ENCODE data around the gene SLC20A1. TPM values are rescaled to one million over a fixed set of nuclear protein-coding genes. Genes with fewer than 3 reads are reported as not detected.

SLC20A1 gene
- total RNA-seq, 4 donors from 2014 or later, result 9.4 to 173 (median 148) TPM

- 78 to 80% methylated on average over 4 to 5 of the region's 5 CpGs for WGBS, 2 donors (ENCODE audit: low coverage in 1 of 2)
- DNase-seq, result no peak
- Histone ChIP-seq H3K4me3 (no peak overlapping the region), H3K4me1 (peaks cover 0 to 6% (median 0%) of the 10 kb centered on the region in 4 donors), H3K9me3 (no peaks in the 10 kb centered on the region), H3K27ac (no peak overlapping the region), H3K36me3 (no peaks in the 10 kb centered on the region), H3K27me3 (no peaks in the 10 kb centered on the region)
- TF ChIP-seq EP300 (IDR thresholded peaks at IDR 0.05; ENCODE audit: low read depth), result no peak
- no peak for TF ChIP-seq CTCF (IDR thresholded peaks at IDR 0.05)
- TF ChIP-seq POLR2AphosphoS5 (IDR thresholded peaks at IDR 0.05), result no peak
- intact Hi-C loops (cut with DNase I; ENCODE audit: low total_unique reads) (no loop called here), in situ Hi-C loops (cut with MboI; ENCODE audit: low pct_ligation_motif_present in 1 of 4, low pct_unique_long_range_greater_than_20kb in 1 of 4, low sequenced_read_pairs in 3 of 4) (no loop called here)
Observed at GRCh38 chr2:112680666-112681101, 34.9 kb downstream of the SLC20A1 start.

GRCh38 chr2:112682101-112682500, 36.4 kb downstream of the SLC20A1 start:
- H3K36me3 ChIP-seq, result no peaks in the 10 kb centered on the region
- H3K27me3 ChIP-seq, result no peaks in the 10 kb centered on the region
- WGBS, 2 donors (ENCODE audit: low coverage in 1 of 2), result 83 to 90% methylated on average over 1 to 6 of the region's 7 CpGs
- DNase-seq, result no peak
- TF ChIP-seq CTCF (IDR thresholded peaks at IDR 0.05) (no peak), EP300 (IDR thresholded peaks at IDR 0.05; ENCODE audit: low read depth) (no peak), POLR2A (IDR thresholded peaks at IDR 0.05) (no peak), POLR2AphosphoS5 (IDR thresholded peaks at IDR 0.05) (no peak)
- intact Hi-C loops (cut with DNase I; ENCODE audit: low total_unique reads), result no loop called here
- H3K4me3 ChIP-seq, result no peak overlapping the region
- in situ Hi-C loops (cut with MboI; ENCODE audit: low pct_ligation_motif_present in 1 of 4, low pct_unique_long_range_greater_than_20kb in 1 of 4, low sequenced_read_pairs in 3 of 4), result no loop called here
- no peak overlapping the region for H3K27ac ChIP-seq
- no peaks in the 10 kb centered on the region for H3K9me3 ChIP-seq
- H3K4me1 ChIP-seq, result peaks cover 0 to 6% (median 0%) of the 10 kb centered on the region in 4 donors

- H3K9me3 ChIP-seq, result no peaks in the 10 kb centered on the region
- H3K27ac ChIP-seq, result no peak overlapping the region
- WGBS, 2 donors (ENCODE audit: low coverage in 1 of 2), result 56 to 75% methylated on average over 7 to 12 of the region's 12 CpGs
- no peak for TF ChIP-seq EP300 (IDR thresholded peaks at IDR 0.05; ENCODE audit: low read depth)
- DNase-seq, result no peak
- in situ Hi-C loops (cut with MboI; ENCODE audit: low pct_ligation_motif_present in 1 of 4, low pct_unique_long_range_greater_than_20kb in 1 of 4, low sequenced_read_pairs in 3 of 4) (no loop called here), intact Hi-C loops (cut with DNase I; ENCODE audit: low total_unique reads) (no loop called here)
- no peak overlapping the region for H3K4me3 ChIP-seq
- H3K36me3 ChIP-seq, result no peaks in the 10 kb centered on the region
- H3K4me1 ChIP-seq, result peaks cover 0 to 14% (median 4%) of the 10 kb centered on the region in 4 donors
- no peaks in the 10 kb centered on the region for H3K27me3 ChIP-seq
Observed at GRCh38 chr2:112683550-112684414, 38.0 kb downstream of the SLC20A1 start.

GRCh38 chr2:112684415-112684775, 38.7 kb downstream of the SLC20A1 start:
- no peak overlapping the region for H3K4me3 ChIP-seq
- in situ Hi-C loops (cut with MboI; ENCODE audit: low pct_ligation_motif_present in 1 of 4, low pct_unique_long_range_greater_than_20kb in 1 of 4, low sequenced_read_pairs in 3 of 4) (no loop called here), intact Hi-C loops (cut with DNase I; ENCODE audit: low total_unique reads) (no loop called here)
- no peak overlapping the region for H3K27ac ChIP-seq
- no peaks in the 10 kb centered on the region for H3K27me3 ChIP-seq
- no peak for DNase-seq
- H3K9me3 ChIP-seq, result no peaks in the 10 kb centered on the region
- peaks cover 0 to 15% (median 4%) of the 10 kb centered on the region in 4 donors for H3K4me1 ChIP-seq
- TF ChIP-seq EP300 (IDR thresholded peaks at IDR 0.05; ENCODE audit: low read depth) (no peak), POLR2A (IDR thresholded peaks at IDR 0.05) (no peak), CTCF (IDR thresholded peaks at IDR 0.05) (no peak), POLR2AphosphoS5 (IDR thresholded peaks at IDR 0.05) (no peak)
- H3K36me3 ChIP-seq, result no peaks in the 10 kb centered on the region
- WGBS, 2 donors (ENCODE audit: low coverage in 1 of 2), result 72% methylated on average over 3 of the region's 3 CpGs; no CpG with 5 or more reads in 1 of the 2 donors
